GM06990 (cell line): ENCODE measurements around the gene NLGN3.

Source experiments
- DNase-seq: peaks from one replicate; pipeline ENCODE4 v3.0.0-alpha.2; 2011; ENCODE audit not compliant: insufficient read length; ENCODE audit errors: extremely low read depth
- H3K27me3 ChIP-seq: replicated peaks from 2 replicates; pipeline ENCODE4 v1.6.0; 2011; ENCODE audit warnings: low read length; ENCODE audit not compliant: control insufficient read depth, insufficient read depth
- H3K36me3 ChIP-seq: 2 replicates; pipeline ENCODE4 v1.5.1; 2011; ENCODE audit warnings: low read length; ENCODE audit not compliant: control insufficient read depth, insufficient read depth
- H3K4me3 ChIP-seq: replicated peaks from 2 replicates; pipeline ENCODE4 v1.5.1; 2011; ENCODE audit warnings: low read depth, mild to moderate bottlenecking, control low read depth, low read length
- TF ChIP-seq, protein P1 (sequence below): IDR thresholded peaks from 2 replicates; pipeline ENCODE4 v1.5.1; 2011; ENCODE audit warnings: low read length, control low read depth, mild to moderate bottlenecking, inconsistent platforms; ENCODE audit not compliant: insufficient read depth, poor library complexity, severe bottlenecking

Gene NLGN3

GRCh38 chrX:71167031-71167781 lies 22.6 kb downstream of the NLGN3 start:
- no peak for DNase-seq
- H3K27me3 ChIP-seq: no peaks in the 10 kb centered on the region

DNA sequence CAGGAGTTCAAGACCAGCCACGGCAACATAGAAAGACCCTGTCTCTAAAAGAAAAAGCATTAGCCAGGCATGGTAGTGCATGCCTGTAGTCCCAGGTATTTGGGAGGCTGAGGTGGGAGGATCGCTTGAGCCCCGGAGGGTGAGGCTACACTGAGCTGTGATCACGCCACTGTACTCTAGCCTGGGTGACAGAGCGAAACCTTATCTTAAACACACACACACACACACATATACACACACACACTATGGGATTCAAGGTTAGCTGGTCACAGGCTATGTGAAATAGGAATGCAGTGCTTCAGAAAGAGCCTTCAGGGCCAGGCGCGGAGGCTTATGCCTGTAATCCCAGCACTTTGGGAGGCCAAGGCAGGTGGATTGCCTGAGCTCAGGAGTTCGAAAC lies 23.5 kb downstream of the NLGN3 start:
- Histone ChIP-seq H3K27me3 (no peaks in the 10 kb centered on the region), H3K36me3 (peaks cover 2% of the 10 kb centered on the region), H3K4me3 (no peak overlapping the region)
- TF ChIP-seq, protein P1, sequence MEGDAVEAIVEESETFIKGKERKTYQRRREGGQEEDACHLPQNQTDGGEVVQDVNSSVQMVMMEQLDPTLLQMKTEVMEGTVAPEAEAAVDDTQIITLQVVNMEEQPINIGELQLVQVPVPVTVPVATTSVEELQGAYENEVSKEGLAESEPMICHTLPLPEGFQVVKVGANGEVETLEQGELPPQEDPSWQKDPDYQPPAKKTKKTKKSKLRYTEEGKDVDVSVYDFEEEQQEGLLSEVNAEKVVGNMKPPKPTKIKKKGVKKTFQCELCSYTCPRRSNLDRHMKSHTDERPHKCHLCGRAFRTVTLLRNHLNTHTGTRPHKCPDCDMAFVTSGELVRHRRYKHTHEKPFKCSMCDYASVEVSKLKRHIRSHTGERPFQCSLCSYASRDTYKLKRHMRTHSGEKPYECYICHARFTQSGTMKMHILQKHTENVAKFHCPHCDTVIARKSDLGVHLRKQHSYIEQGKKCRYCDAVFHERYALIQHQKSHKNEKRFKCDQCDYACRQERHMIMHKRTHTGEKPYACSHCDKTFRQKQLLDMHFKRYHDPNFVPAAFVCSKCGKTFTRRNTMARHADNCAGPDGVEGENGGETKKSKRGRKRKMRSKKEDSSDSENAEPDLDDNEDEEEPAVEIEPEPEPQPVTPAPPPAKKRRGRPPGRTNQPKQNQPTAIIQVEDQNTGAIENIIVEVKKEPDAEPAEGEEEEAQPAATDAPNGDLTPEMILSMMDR: no peak
- DNase-seq: no peak

More at GRCh38 chrX:71167031-71167781, 22.6 kb downstream of the NLGN3 start:
- H3K36me3 ChIP-seq: peaks cover 2% of the 10 kb centered on the region
- TF ChIP-seq, protein P1: no peak
- H3K4me3 ChIP-seq: no peak overlapping the region

DNA sequence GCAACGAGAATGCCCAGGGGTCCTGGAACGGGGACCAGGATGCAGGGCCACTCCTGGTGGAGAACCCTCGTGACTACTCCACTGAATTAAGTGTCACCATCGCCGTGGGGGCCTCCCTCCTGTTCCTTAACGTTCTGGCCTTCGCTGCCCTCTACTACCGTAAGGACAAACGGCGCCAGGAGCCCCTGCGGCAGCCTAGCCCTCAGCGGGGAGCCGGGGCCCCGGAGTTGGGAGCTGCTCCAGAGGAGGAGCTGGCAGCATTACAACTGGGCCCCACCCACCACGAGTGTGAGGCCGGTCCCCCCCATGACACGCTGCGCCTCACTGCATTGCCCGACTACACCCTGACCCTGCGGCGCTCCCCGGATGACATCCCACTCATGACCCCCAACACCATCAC lies 24.9 kb downstream of the NLGN3 start:
- TF ChIP-seq, protein P1: no peak
- DNase-seq: no peak
- no peaks in the 10 kb centered on the region for H3K27me3 ChIP-seq
- no peak overlapping the region for H3K4me3 ChIP-seq
- no peaks in the 10 kb centered on the region; the same call in 1 of the 2 replicates for H3K36me3 ChIP-seq

DNA sequence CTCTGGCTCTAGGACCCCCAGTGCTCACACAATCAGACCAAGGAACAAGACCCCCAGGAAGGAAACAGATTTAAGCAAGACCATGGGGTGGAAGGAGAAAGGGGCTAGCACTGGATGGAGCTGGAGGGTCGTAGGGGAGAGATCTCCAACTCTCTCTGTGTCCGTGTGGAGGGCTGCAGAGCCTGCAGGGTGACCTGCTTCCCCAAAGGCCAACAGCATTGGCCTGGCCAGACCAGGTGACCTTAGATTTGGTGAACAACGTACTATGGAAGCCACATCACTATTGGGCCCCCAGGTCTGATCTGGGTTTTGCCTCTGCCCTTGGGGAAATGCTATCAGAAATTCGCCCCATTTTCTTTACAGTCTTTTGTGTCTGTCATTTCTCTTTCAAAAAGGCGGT lies 26.0 kb downstream of the NLGN3 start:
- no peak overlapping the region for H3K4me3 ChIP-seq
- H3K27me3 ChIP-seq: no peaks in the 10 kb centered on the region
- no peak for DNase-seq
- TF ChIP-seq, protein P1: no peak
- H3K36me3 ChIP-seq: no peaks in the 10 kb centered on the region; the same call in 1 of the 2 replicates

- no peaks in the 10 kb centered on the region for H3K27me3 ChIP-seq
- no peak for DNase-seq
- TF ChIP-seq, protein P1: no peak
- H3K4me3 ChIP-seq: no peak overlapping the region
- no peaks in the 10 kb centered on the region; the same call in 1 of the 2 replicates for H3K36me3 ChIP-seq
Observed at GRCh38 chrX:71171110-71171801, 26.6 kb downstream of the NLGN3 start.
